ES-I3 (cell line): ENCODE data around the gene GPR107.

ENCODE experiments used
- H3K36me3 ChIP-seq: 2 replicates; pipeline ENCODE4 v1.6.1; 2013; ENCODE audit warnings: mild to moderate bottlenecking, low read length, control low read depth, moderate library complexity; ENCODE audit not compliant: insufficient read depth
- H3K4me1 ChIP-seq: 2 replicates; pipeline ENCODE4 v1.6.1; 2013; ENCODE audit warnings: mild to moderate bottlenecking, control low read depth, low read length; ENCODE audit not compliant: insufficient read depth
- H3K9ac ChIP-seq: 2 replicates; pipeline ENCODE4 v1.6.1; 2013; ENCODE audit warnings: low read depth, mild to moderate bottlenecking, low read length, moderate library complexity
- H3K9me3 ChIP-seq: 2 replicates; pipeline ENCODE4 v1.6.1; 2013; ENCODE audit warnings: mild to moderate bottlenecking, low read length, moderate library complexity; ENCODE audit not compliant: control insufficient read depth, insufficient read depth

GPR107 gene

DNA sequence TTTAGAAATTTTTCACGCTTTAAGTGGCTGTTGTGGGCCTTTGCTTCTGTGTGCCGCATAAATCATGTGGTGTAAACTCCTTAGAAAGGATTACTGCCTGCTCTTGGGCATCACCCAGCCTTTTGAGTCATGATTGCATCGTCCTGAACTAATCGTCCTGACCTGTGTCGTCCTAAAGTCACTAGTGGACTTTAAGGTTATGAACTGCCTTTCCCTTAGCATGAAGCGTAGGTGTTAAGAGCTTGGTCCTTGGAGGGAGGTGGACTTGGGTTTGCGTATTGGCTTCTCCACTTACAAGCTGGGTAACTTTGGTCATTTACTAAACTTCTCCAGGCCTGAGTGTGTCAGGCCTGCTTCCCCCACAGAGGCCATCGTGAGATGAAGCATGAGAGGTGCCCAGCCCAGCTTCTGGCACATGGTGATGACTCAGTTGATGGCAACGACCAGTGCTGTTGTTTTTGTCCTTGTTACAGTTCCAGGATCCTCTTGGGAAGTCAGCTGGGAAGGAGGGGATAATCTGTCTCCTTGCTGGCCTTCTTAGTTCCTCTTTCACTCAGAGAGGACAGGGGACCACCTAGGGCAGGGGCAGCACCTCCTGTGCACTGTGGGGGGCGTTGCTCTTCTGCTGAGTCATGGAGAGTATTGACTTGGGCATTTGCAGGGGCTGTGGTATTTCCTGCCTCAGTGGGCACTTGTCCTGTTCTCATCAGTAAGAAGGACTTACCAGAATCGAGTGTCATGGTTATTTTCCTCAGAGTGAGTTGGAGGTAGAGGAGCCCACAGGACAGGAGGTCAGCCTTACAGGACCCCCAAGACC, 64.3 kb downstream of the GPR107 start:
- no peak overlapping the region for H3K9ac ChIP-seq
- peaks cover 25% of the 10 kb centered on the region for H3K4me1 ChIP-seq
- no peaks in the 10 kb centered on the region for H3K36me3 ChIP-seq
- H3K9me3 ChIP-seq = no peaks in the 10 kb centered on the region

DNA sequence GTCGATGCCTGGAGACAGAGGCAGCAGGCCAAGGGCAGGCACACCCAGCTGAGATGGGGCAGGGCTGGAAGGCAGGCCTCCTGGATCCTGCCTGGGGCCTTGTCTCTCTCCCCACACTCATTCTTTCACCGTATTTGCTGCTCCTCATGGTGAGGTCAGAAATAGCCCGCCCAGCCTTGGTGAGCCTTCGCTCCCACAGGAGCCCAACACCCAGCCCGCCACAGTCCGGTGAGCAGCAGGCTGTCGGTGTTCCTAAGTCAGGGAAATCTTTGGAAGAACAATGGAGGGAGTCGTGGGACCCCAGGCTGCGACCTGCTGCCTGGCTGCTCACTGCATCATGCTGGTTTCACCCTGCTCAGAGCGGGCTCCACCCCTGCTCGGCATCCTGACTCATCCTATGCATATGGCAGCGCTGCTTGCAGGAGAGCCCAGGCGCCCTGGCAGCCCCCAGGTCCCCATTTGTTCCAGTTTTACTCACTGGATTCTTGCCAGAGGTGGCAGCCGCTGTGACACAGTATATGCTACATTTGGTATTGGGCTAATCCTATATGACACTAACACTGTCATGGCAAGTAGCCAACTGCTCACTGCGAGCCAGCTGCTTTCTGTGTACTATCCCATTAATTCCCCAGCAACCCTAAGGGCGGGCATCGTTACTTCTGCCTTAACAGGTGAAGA, 65.3 kb downstream of the GPR107 start:
- Histone ChIP-seq H3K4me1 (peaks cover 25% of the 10 kb centered on the region), H3K9ac (no peak overlapping the region), H3K36me3 (no peaks in the 10 kb centered on the region), H3K9me3 (no peaks in the 10 kb centered on the region)

DNA sequence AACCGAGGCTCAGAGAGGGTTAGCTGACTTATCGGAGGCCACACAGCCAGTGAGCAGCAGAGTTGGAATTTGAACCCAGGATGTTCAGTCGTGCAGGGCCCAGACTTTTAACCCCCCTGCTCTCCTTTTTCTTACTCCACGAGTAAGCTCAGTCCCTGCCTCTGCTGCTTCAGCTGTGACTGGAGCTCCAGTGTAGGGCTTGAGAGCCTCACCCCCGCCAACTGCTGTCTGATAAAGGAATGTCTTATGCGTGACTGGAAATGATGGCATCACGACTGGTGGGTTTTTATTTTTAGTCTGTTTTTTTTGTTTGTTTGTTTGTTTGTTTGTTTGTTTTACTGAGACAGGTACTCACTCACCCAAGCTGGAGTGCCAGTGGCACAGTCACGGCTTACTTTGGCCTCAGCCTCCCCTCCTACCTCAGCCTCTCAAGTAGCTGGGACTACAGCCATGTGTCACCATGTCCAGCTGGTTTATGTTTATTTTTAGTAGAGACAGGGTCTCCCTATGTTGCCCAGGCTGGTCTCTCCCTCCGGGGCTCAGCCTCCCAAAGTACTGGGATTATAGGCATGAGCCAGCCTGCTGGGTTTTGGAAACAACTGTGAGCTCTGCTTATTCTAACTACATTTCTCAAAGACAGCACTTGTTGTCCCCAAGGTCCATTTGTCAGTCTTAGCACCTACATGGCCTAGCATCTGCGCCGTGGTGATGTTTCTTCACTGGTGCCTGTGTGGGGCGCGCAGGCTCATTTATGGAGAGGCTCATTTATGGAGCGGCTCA, 66.0 kb downstream of the GPR107 start:
- 0 out of 2 replicates have a peak, but pooled peaks cover 3% of the 10 kb centered on the region for H3K36me3 ChIP-seq
- peaks cover 25% of the 10 kb centered on the region for H3K4me1 ChIP-seq
- no peak overlapping the region for H3K9ac ChIP-seq
- H3K9me3 ChIP-seq = no peaks in the 10 kb centered on the region

GRCh38 chr9:130120299-130120587, 66.5 kb downstream of the GPR107 start:
- no peak overlapping the region for H3K9ac ChIP-seq
- H3K4me1 ChIP-seq = peaks cover 25% of the 10 kb centered on the region
- H3K9me3 ChIP-seq = no peaks in the 10 kb centered on the region
- H3K36me3 ChIP-seq = 0 out of 2 replicates have a peak, but pooled peaks cover 3% of the 10 kb centered on the region

- Histone ChIP-seq H3K9ac (no peak overlapping the region), H3K9me3 (no peaks in the 10 kb centered on the region), H3K36me3 (0 out of 2 replicates have a peak, but pooled peaks cover 3% of the 10 kb centered on the region), H3K4me1 (peaks cover 25% of the 10 kb centered on the region)
Measured at GRCh38 chr9:130120832-130121231, 67.1 kb downstream of the GPR107 start.

DNA sequence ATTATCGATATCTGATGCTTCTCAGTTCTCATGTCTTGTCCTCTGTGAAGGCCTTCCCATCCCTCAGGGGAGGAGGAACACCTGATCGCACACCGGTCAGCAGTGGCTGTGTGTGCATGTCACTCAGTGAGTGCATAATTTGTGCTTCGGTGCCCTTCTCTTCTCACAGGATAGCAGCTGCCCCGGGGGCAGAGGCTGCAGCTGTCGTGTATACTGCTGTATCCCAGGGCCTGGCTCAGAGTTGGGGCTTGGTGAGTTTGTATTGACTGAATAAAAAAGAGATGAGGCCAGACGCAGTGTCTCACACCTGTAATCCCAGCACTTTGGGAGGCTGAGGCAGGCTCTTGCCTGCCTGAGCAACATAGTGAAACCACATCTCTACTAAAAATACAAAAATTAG, 68.8 kb downstream of the GPR107 start:
- peaks cover 25% of the 10 kb centered on the region for H3K4me1 ChIP-seq
- peaks cover 3% of the 10 kb centered on the region; the same call in 1 of the 2 replicates for H3K36me3 ChIP-seq
- H3K9ac ChIP-seq = no peak overlapping the region
- no peaks in the 10 kb centered on the region for H3K9me3 ChIP-seq

DNA sequence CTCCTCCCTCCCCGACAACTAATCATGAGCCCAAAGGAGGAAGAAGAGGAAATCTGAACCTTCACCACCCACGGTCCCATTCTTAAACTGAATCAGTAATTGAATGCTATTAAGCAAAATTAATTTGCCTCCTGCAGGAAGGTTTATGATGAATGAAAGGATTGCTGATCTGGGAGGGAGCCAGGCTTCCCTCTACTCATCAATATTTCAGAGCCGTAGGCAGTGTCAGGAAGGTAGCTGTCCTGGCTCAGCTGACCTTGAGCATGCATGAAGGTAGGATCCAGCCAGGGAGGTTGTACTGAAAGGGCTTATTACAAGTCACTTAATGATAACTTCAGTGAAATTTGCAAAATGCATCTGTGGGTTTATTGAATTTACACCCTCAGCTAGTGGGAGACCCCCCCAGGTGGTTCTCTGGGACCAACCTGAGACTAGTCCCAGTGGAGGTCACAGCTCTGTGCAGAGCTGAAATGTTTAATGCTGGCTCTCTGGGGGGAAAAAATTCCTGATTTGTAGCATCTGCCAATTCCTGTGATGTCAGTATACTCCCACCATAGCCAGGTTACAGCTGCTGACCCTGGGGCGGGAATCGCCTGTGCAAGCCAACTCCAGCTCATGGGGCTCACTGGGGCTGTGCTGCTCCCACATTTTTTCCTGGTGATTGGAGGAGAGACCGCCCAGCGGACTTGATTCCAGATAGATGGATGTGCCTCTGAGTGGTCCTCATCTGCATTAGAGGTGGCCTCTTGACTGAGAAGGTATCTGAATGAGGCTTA, 70.6 kb downstream of the GPR107 start:
- H3K9me3 ChIP-seq = no peaks in the 10 kb centered on the region
- peaks cover 8% of the 10 kb centered on the region for H3K36me3 ChIP-seq

GRCh38 chr9:130126721-130127433, 73.2 kb downstream of the GPR107 start:
- no peaks in the 10 kb centered on the region for H3K9me3 ChIP-seq
- H3K4me1 ChIP-seq = no peaks in the 10 kb centered on the region
- peaks cover 8% of the 10 kb centered on the region for H3K36me3 ChIP-seq
- no peak overlapping the region for H3K9ac ChIP-seq

More for the DNA sequence above, 70.6 kb downstream of the GPR107 start:
- H3K9ac ChIP-seq = no peak overlapping the region
- peaks cover 9% of the 10 kb centered on the region; the same call in 1 of the 2 replicates for H3K4me1 ChIP-seq

GRCh38 chr9:130128251-130128650, 74.5 kb downstream of the GPR107 start:
- Histone ChIP-seq H3K4me1 (no peaks in the 10 kb centered on the region), H3K9ac (no peak overlapping the region), H3K36me3 (peaks cover 8% of the 10 kb centered on the region), H3K9me3 (no peaks in the 10 kb centered on the region)

GRCh38 chr9:130128733-130129431, 75.2 kb downstream of the GPR107 start:
- Histone ChIP-seq H3K9me3 (no peaks in the 10 kb centered on the region), H3K4me1 (no peaks in the 10 kb centered on the region), H3K9ac (no peak overlapping the region), H3K36me3 (peaks cover 8% of the 10 kb centered on the region)

DNA sequence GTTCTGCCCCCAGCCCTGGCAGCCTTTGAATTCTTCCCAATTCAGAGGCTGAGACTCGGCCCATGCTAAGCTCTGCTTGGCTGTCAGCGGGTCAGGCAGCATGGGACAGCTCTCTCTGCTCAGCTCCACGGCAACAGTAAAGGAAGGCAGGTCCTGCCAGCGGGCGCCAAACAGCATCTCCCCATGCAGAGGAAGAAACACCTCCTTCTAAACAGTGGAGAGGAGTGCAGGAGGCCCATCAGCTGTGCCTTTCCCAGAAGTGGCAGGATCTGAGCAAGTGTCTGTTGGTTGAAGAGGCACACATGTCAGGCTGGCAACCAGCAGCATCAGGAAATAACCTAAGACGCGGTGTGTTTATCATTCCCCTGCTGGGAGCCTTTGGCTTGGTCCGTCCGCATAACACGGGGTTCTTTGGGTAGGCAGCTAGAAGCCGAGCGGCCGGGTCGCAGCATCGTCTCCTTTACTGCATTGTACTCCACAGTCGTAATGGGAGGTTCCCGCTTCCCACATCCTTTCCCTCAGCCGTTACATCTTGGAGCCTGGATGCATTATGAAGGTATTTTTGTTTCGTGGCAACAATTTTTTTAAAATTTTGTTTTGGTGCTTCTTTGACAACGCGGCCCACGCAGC, 75.8 kb downstream of the GPR107 start:
- Histone ChIP-seq H3K9ac (no peak overlapping the region), H3K4me1 (no peaks in the 10 kb centered on the region)

GRCh38 chr9:130132746-130133145, 79.0 kb downstream of the GPR107 start:
- Histone ChIP-seq H3K9ac (no peak overlapping the region), H3K36me3 (peaks cover 7% of the 10 kb centered on the region), H3K9me3 (no peaks in the 10 kb centered on the region), H3K4me1 (peaks cover 3% of the 10 kb centered on the region)

More for the DNA sequence above, 75.8 kb downstream of the GPR107 start:
- H3K9me3 ChIP-seq = no peaks in the 10 kb centered on the region
- peaks cover 5% of the 10 kb centered on the region for H3K36me3 ChIP-seq
